Heart left ventricle (tissue), 16 donors: Measurements from ENCODE around the gene INKA1. TPM values are rescaled to one million over a fixed set of nuclear protein-coding genes. Genes with fewer than 3 reads are reported as not detected.
A peak's percentile ranks its signal among the peaks of the same experiment; 100 is the strongest.

ENCODE experiments used
- ATAC-seq, 4 donors: fragments of 200-7000 bp; cut with Tn5 transposase; one replicate each; pipeline ENCODE4 v1.9.1; 2020 to 2022; ENCODE audit warnings: moderate library complexity in 4 of 4, mild to moderate bottlenecking in 3 of 4, moderate number of reproducible peaks in 1 of 4
- DNase-seq, 5 donors: peaks; one replicate each; pipeline ENCODE4 v3.0.0-alpha.2; 2020
- H3K27ac ChIP-seq, 12 donors: fragments of 200-600 bp; sonication (generic) in 4 of 12; one replicate each; pipeline versions ENCODE4 v1.5.0 to v1.8.0; 2016 to 2022; ENCODE audit warnings: mild to moderate bottlenecking in 2 of 12
- H3K27me3 ChIP-seq, 9 donors: fragments of 200-600 bp; sonication (generic) in 2 of 9; one replicate each; pipeline versions ENCODE4 v1.5.1 to v1.8.0; 2016 to 2022; ENCODE audit warnings: mild to moderate bottlenecking in 3 of 9
- H3K36me3 ChIP-seq, 9 donors: fragments of 200-600 bp; sonication (generic) in 2 of 9; one replicate each; pipeline versions ENCODE4 v1.5.0 to v1.8.0; 2018 to 2022; ENCODE audit warnings: mild to moderate bottlenecking in 2 of 9
- H3K4me1 ChIP-seq, 12 donors: fragments of 200-600 bp; sonication (generic) in 4 of 12; one replicate each; pipeline versions ENCODE4 v1.5.0 to v1.8.0; 2016 to 2022; ENCODE audit warnings: mild to moderate bottlenecking in 3 of 12
- H3K4me3 ChIP-seq, 12 donors: fragments of 200-600 bp; sonication (generic) in 4 of 12; one replicate each; pipeline versions ENCODE4 v1.5.0 to v1.8.0; 2017 to 2022; ENCODE audit warnings: mild to moderate bottlenecking in 9 of 12, moderate library complexity in 4 of 12
- H3K9me3 ChIP-seq, 12 donors: fragments of 200-600 bp; sonication (generic) in 4 of 12; one replicate each; pipeline versions ENCODE4 v1.5.0 to v1.8.0; 2016 to 2022; ENCODE audit warnings: mild to moderate bottlenecking in 1 of 12
- POLR2A ChIP-seq, 2 donors: fragments of 450-650 bp; IDR thresholded peaks; one replicate each; pipeline ENCODE4 v1.6.1; 2017; ENCODE audit warnings: antibody characterized with exemption in 2 of 2, mild to moderate bottlenecking in 2 of 2, moderate library complexity in 2 of 2
- WGBS, 4 donors: extraction: QIAGEN DNeasy Blood & Tissue Kit in 2 of 4; methylation state at CpG; one replicate each; pipeline versions ENCODE4 v1.1.5 to v1.1.7; 2013 to 2018; 5-methylcytosine and 5-hydroxymethylcytosine counted together
- intact Hi-C, 10 donors: fragments of 100-400 bp; cut with DNase I; formaldehyde crosslinking; loops; one replicate each; pipeline versions ENCODE4 v1.11.1 to v1.14.2; 2022
- polyA plus RNA-seq, 2 donors: library from polyadenylated mRNA; stranded (reverse); fragments of 200-250 nt; gene quantifications; one replicate each; pipeline ENCODE4 v1.2.3, GENCODE V29; 2013
- total RNA-seq, 9 donors: library from RNA; depleted of rRNA in 2 of 9; stranded (reverse); fragments of >200 nt in 2 of 9; fragmentation: NEBNext Ultra II Directional in 3 of 9; extraction: Animal tissue kit (Norgen Biotek cat#: 25700) in 3 of 9; gene quantifications; one replicate each; pipeline versions ENCODE4 v1.1.0 to v1.2.4, GENCODE V29; 2016 to 2023
- TF ChIP-seq, protein P1 (sequence below), 12 donors: fragments of 200-600 bp; sonication (generic) in 4 of 12; IDR thresholded peaks; one replicate each; pipeline versions ENCODE4 v1.5.0 to v1.8.0; 2018 to 2022; ENCODE audit warnings: antibody characterized with exemption in 12 of 12, mild to moderate bottlenecking in 5 of 12
- donor health status: ischemic (EF 13 %, LVEDD 7.1; RV severe dilation, severe dysfunction).
- donor health status: healthy with polysubstance abuse.
- donor health status: DM: no; HTN: yes; CAD: no.
- donor health status: DM: no; HTN: no; CAD: no.
- donor health status: ischemic (EF 25% LVEDD 6.9; RV normal size, moderate dysfunction).
- donor health status: ischemic (EF 25% LVEDD 5.7; RV mildly dilated, moderate dysfunction).
- donor health status: healthy.
- donor health status: DM: yes; HTN: yes; CAD: no.
- donor health status: ischemic (EF 35%, LVEDD 5.7; RV mildly dilated, moderate dysfunction).
- donor health status: nonischemic (EF 11% LVEDD 7.7; RV severe dilation, severe dysfunction).
- donor health status: DM: yes; HTN: yes; CAD: no.
- donor health status: PGD.
- donor health status: ischemic (EF 29% LVEDD 5.4; RV normal size, mild dysfunction).
- donor health status: nonischemic (EF 23%, LVEDD 6.1; RV moderate dilation, normal function).

The INKA1 gene
- total and polyA plus RNA-seq, 11 donors, result 1.1 to 5.0 (median 3.3) TPM

DNA sequence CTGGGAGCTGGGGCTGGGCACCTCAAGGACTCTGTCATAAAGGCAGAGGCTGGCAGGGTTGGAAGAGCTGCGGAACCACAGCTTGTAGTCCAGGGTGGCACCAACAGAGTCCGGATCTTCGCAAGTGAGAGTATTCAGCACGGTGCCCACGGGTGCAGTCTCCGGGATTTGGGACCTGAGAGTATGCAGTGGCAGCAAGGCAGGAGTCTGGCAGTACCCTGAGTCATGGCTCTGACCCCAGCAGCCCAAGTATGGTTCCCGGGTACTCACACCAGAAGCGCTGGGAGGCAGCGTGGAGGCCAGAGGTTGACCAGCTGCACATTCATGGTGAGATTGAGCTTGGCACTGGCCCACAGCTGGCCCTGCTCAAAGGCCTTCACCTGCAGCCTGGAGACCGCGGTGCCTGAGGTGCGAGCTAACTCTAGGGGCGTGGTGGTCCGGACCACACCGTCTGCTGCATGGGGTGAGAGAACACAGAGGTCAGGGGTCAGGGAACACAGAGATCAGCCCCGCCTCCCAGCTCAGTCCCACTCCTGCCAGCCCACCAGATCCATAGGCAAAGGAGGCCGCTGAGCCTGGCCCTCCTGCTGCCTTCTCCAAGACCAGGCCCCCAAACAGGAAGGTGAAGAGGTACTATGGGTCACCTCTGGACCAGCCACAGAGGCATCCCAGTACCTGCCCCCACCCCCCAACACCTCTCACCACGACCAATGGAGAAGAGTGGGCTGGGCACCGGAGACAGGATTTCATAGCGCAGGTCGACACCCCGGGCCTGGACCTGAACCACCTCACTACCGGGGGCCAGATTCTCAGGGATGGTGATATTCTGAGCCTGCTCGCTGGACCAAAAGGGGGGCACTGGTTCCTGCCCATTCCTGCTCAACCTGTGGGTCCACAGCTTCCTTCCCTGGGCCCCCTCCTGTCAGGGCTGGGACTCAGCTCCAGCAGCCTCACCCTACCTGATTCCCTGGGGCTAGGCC, 7.8 kb upstream of the INKA1 start:
- DNase-seq (no peak), ATAC-seq (no peak)
- WGBS, 4 donors, result 87 to 92% (median 90%) methylated on average over 14 to 24 of the region's 24 CpGs
- no peaks in the 10 kb centered on the region for H3K36me3 ChIP-seq
- peaks cover 0 to 11% (median 0%) of the 10 kb centered on the region in 12 donors for H3K4me1 ChIP-seq
- intact Hi-C loops, result no loop called here
- no peak overlapping the region for H3K27ac ChIP-seq
- no peak overlapping the region for H3K4me3 ChIP-seq
- H3K27me3 ChIP-seq, result no peaks in the 10 kb centered on the region
- TF ChIP-seq, protein P1, sequence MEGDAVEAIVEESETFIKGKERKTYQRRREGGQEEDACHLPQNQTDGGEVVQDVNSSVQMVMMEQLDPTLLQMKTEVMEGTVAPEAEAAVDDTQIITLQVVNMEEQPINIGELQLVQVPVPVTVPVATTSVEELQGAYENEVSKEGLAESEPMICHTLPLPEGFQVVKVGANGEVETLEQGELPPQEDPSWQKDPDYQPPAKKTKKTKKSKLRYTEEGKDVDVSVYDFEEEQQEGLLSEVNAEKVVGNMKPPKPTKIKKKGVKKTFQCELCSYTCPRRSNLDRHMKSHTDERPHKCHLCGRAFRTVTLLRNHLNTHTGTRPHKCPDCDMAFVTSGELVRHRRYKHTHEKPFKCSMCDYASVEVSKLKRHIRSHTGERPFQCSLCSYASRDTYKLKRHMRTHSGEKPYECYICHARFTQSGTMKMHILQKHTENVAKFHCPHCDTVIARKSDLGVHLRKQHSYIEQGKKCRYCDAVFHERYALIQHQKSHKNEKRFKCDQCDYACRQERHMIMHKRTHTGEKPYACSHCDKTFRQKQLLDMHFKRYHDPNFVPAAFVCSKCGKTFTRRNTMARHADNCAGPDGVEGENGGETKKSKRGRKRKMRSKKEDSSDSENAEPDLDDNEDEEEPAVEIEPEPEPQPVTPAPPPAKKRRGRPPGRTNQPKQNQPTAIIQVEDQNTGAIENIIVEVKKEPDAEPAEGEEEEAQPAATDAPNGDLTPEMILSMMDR (IDR thresholded peaks at IDR 0.05), result no peak
- no peak for TF ChIP-seq POLR2A (IDR thresholded peaks at IDR 0.05)
- H3K9me3 ChIP-seq, result no peaks in the 10 kb centered on the region

DNA sequence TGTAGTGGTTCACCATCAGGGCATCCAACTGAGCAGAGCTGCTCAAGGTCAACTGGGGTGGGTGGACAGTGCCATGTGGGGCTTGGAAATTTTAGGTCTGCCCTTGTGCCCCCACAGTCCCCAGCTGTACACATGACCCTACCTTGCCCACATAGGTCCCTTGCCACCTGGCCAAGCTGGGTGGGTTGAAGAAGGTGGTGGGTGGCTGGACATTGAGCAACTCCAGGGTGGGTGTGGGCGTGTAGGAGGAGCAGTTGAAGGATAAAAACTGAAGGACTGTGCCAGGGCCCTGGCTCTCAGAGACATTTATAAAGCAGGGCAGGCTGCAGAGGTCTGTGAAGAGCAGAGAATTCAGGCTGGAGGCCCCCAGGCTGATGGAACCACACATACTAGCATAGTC, 4.0 kb upstream of the INKA1 start:
- no peaks in the 10 kb centered on the region for H3K9me3 ChIP-seq
- no peaks in the 10 kb centered on the region for H3K36me3 ChIP-seq
- 86 to 88% (median 87%) methylated on average over 1 of the region's 1 CpG for WGBS, 4 donors
- intact Hi-C loops, result no loop called here
- ATAC-seq (no peak), DNase-seq (peak in 1 of 5 donors; percentile 20)
- H3K27ac ChIP-seq, result no peak overlapping the region
- TF ChIP-seq, protein P1 (IDR thresholded peaks at IDR 0.05), result no peak
- TF ChIP-seq POLR2A (IDR thresholded peaks at IDR 0.05), result no peak
- H3K4me3 ChIP-seq, result no peak overlapping the region
- no peaks in the 10 kb centered on the region for H3K27me3 ChIP-seq
- peaks cover 0 to 20% (median 9%) of the 10 kb centered on the region in 12 donors for H3K4me1 ChIP-seq

DNA sequence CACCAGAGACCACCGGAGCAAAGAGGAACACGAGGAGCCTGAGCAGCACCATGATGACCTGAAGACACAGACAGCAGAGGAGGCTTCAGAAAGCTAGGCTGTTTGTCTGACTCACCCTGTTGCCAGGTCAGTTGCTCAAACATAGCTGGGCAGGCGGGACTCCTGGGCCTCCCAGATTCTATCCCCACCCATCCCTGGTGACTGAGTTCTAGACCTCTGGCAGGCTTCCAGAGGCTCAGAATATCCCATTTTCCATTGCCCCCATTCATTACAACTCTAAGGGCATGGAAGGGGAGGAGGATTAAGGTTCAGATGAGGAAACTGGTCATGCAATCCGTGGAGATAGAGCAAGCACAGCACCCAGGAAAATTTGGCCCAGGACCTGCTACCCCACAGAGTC, 3.3 kb upstream of the INKA1 start, which contains the start of gene CDHR4:
TSS of gene CDHR4 (minus strand) at position 113 of the 400 bp plus-strand sequence. CDS start at position 52, 61 bp downstream.
- no peak within 1 kb of the TSS for H3K4me3 ChIP-seq
- DNase-seq (peak in 2 of 5 donors; percentile 45 to 52), ATAC-seq (no peak)
- no peaks in the 10 kb centered on the region for H3K9me3 ChIP-seq
- intact Hi-C loops, result loop anchor here in 4 of 10 donors (5.0 kb wide), 1 partner anchor 108 kb away; no protein-coding TSS in a partner anchor
- H3K27me3 ChIP-seq, result no peaks in the 10 kb centered on the region
- TF ChIP-seq, protein P1 (IDR thresholded peaks at IDR 0.05), result no peak
- TF ChIP-seq POLR2A (IDR thresholded peaks at IDR 0.05), result no peak
- H3K36me3 ChIP-seq, result peaks cover 0 to 4% (median 0%) of the 10 kb centered on the region in 9 donors
- no peak within 1 kb of the TSS for H3K27ac ChIP-seq
- 41 to 74% (median 60%) methylated on average over 3 to 4 of the region's 4 CpGs for WGBS, 4 donors
- peaks cover 5 to 27% (median 15%) of the 10 kb centered on the region in 12 donors for H3K4me1 ChIP-seq

DNA sequence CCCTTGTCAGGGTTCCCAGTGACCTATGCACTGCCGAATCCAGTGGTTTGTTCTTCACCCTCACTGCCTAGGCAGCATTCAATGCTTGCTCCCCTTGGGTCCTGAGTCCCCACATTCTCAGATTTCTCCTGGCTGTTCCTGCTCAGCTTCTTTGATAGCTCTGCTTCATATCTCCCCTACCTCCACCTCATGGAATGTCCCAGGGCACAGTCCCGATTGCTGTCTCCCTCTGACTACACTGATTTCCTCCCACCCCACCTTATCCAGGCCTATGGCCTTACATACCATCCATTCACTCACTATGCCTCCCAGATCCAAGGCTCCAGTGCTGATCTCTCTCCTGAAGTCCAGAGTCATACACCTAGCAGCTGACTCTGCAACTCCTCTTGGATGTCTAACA, 1.9 kb upstream of the INKA1 start:
- no peaks in the 10 kb centered on the region for H3K27me3 ChIP-seq
- H3K27ac ChIP-seq, result no peak overlapping the region
- H3K4me3 ChIP-seq, result no peak overlapping the region
- peaks cover 0 to 6% (median 0%) of the 10 kb centered on the region in 9 donors for H3K36me3 ChIP-seq
- H3K4me1 ChIP-seq, result peaks cover 19 to 41% (median 29%) of the 10 kb centered on the region in 12 donors
- DNase-seq (no peak), ATAC-seq (no peak)
- WGBS, 4 donors, result 81 to 93% (median 88%) methylated on average over 2 of the region's 2 CpGs
- intact Hi-C loops, result loop anchor here in 4 of 10 donors (5.0 kb wide), 1 partner anchor 106 kb away; no protein-coding TSS in a partner anchor
- no peak for TF ChIP-seq POLR2A (IDR thresholded peaks at IDR 0.05)
- TF ChIP-seq, protein P1 (IDR thresholded peaks at IDR 0.05), result no peak
- no peaks in the 10 kb centered on the region for H3K9me3 ChIP-seq
